Measurements from ENCODE around the gene MYO15A. TPM values are rescaled to one million over a fixed set of nuclear protein-coding genes. Genes with fewer than 3 reads are reported as not detected.

Gene MYO15A
- total RNA-seq, 1 experiment from 2014 or later = 2.8 TPM

DNA sequence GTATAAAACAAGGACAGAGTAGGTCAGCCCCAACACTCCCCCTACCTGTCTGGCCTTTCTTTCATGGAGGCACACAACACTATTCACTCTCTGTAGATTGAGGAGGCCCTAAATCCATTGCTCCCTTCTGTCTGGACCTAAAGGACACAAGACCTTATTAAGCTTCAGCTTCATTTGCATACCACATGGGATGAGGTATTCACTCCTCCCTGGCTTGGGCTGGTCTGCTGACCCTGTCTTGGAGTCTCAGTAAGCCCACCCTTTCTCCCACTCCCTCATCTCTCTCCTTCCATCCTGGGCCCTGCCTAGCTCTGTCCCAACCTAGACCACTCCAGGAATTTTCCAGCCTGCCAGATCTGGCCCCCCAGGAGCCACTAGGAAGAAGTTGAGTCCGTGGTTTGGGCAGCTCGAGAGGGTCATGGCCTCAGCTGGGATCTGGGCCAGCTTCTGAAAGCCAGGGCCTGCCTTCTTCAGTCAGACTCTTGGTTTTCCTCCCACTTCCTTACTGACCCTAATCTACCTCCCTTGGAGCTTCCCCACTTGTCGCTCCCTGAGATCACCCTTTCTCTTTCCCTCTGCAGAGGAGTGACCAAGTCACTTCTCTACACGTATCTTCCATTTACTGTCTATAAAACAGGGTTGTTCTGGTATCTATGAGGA lies 110.3 kb downstream of the MYO15A start (continued):
- TF ChIP-seq, protein P1, sequence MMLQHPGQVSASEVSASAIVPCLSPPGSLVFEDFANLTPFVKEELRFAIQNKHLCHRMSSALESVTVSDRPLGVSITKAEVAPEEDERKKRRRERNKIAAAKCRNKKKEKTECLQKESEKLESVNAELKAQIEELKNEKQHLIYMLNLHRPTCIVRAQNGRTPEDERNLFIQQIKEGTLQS (IDR thresholded peaks at IDR 0.05) = no peak

DNA sequence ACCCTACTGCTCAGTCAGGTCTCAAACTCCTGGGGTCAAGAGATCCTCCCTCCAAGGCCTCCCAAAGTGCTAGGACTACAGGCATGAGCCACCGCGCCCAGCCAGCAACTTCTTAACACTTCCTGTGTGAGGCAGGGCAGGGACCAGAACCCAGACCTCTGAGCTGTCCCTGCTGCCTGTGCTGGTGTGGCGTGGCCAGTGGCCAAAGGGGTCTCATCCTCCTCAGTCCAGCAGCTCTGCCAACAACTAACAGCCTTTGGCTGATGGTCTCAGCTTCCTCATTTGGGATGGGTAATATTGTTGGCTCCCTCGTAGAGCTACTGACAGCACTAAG lies 115.5 kb downstream of the MYO15A start:
- Histone ChIP-seq H3K79me2 (ENCODE audit: insufficient read depth, low read length) (peaks cover 17% of the 10 kb centered on the region), H2AFZ (ENCODE audit: low read depth, low read length, poor library complexity, severe bottlenecking) (no peak overlapping the region), H3K9ac (ENCODE audit: low read length) (no peak overlapping the region), H3K36me3 (ENCODE audit: control insufficient read depth in 1 of 2, insufficient read depth in 2 of 2, low read length in 2 of 2) (no peaks in the 10 kb centered on the region), H3K27me3 (ENCODE audit: insufficient read depth, low read length) (no peaks in the 10 kb centered on the region), H3K4me1 (ENCODE audit: control insufficient read depth in 1 of 2, insufficient read depth in 2 of 2, low read length in 2 of 2) (peaks cover 28 to 46% of the 10 kb centered on the region in 2 experiments), H3K4me2 (ENCODE audit: low read length) (no peak overlapping the region), H4K20me1 (ENCODE audit: insufficient read depth) (no peaks in the 10 kb centered on the region), H3K4me3 (replicated peaks in 1 of 2; ENCODE audit: low read depth in 1 of 2, low read length in 2 of 2) (no peak overlapping the region), H3K27ac (ENCODE audit: low read depth, low read length) (no peak overlapping the region), H3K9me2 (ENCODE audit: insufficient read depth) (no peaks in the 10 kb centered on the region), H3K9me3 (ENCODE audit: control insufficient read depth in 1 of 2, insufficient read depth in 1 of 2, low read depth in 1 of 2, low read length in 2 of 2) (no peaks in the 10 kb centered on the region)
- POLR2A ChIA-PET = no interaction called here
- RAD21 ChIA-PET (ENCODE audit: low non-redundant PET in 1 of 2, low total read pairs in 2 of 2, uncharacterized antibody in 2 of 2, unreplicated experiment in 2 of 2) = no interaction called here
- no peak for ATAC-seq
- intact Hi-C loops (cut with micrococcal nuclease) = loop anchor here (2.0 kb wide), 1 partner anchor 37 kb away; the partner anchor contains the start of gene MIEF2
- DNase-seq (ENCODE audit: low read depth, low spot score) = no peak
- CTCF ChIA-PET = interaction anchor here (1.5 kb wide), 1 partner anchor 40 kb away, joined by 3 read pairs; the partner anchor contains the start of gene ALKBH5
- TF ChIP-seq SIN3A (IDR thresholded peaks at IDR 0.05; ENCODE audit: low read depth) (no peak), EGR1 (IDR thresholded peaks at IDR 0.05; ENCODE audit: low read depth) (no peak), ELF1 (IDR thresholded peaks at IDR 0.05; ENCODE audit: borderline replicate concordance, low read depth) (no peak), POLR2AphosphoS5 (IDR thresholded peaks at IDR 0.05; ENCODE audit: low read depth, low read length) (no peak), RAD21 (IDR thresholded peaks at IDR 0.05; ENCODE audit: low read depth) (no peak), ZNF274 (IDR thresholded peaks at IDR 0.05; ENCODE audit: low read depth, low read length) (no peak), ZFX (IDR thresholded peaks at IDR 0.05) (no peak), SP1 (IDR thresholded peaks at IDR 0.05; ENCODE audit: low read depth) (no peak)
- TF ChIP-seq, protein P2, sequence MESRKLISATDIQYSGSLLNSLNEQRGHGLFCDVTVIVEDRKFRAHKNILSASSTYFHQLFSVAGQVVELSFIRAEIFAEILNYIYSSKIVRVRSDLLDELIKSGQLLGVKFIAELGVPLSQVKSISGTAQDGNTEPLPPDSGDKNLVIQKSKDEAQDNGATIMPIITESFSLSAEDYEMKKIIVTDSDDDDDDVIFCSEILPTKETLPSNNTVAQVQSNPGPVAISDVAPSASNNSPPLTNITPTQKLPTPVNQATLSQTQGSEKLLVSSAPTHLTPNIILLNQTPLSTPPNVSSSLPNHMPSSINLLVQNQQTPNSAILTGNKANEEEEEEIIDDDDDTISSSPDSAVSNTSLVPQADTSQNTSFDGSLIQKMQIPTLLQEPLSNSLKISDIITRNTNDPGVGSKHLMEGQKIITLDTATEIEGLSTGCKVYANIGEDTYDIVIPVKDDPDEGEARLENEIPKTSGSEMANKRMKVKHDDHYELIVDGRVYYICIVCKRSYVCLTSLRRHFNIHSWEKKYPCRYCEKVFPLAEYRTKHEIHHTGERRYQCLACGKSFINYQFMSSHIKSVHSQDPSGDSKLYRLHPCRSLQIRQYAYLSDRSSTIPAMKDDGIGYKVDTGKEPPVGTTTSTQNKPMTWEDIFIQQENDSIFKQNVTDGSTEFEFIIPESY (IDR thresholded peaks at IDR 0.05; ENCODE audit: extremely low read depth, insufficient replicate concordance, low read length) = no peak
- BruUV-seq (replicated peaks) = no TSS peak

Measured in HCT116 (cell line).